H1 (cell line): Measurements from ENCODE around the gene ABHD10. TPM values are rescaled to one million over a fixed set of nuclear protein-coding genes. Genes with fewer than 3 reads are reported as not detected.

Experiments
- EP300 ChIP-seq, 2 experiments: IDR thresholded peaks; 1 replicate in 1 of 2; 2 replicates in 1 of 2; pipeline ENCODE4 v1.6.1; 2011 to 2012; ENCODE audit warnings: low read depth in 2 of 2, low read length in 2 of 2, mild to moderate bottlenecking in 2 of 2, borderline replicate concordance in 1 of 2, inconsistent platforms in 1 of 2, moderate library complexity in 1 of 2
- FOSL1 ChIP-seq: IDR thresholded peaks from 2 replicates; pipeline ENCODE4 v1.6.1; 2011; ENCODE audit warnings: mild to moderate bottlenecking, low read depth, low read length, moderate library complexity; ENCODE audit not compliant: insufficient read depth
- SP1 ChIP-seq: IDR thresholded peaks from 2 replicates; pipeline ENCODE4 v1.6.1; 2011; ENCODE audit warnings: low read depth, low read length
- SP2 ChIP-seq: IDR thresholded peaks from 2 replicates; pipeline ENCODE4 v1.6.1; 2012; ENCODE audit warnings: mild to moderate bottlenecking, low read length, inconsistent platforms
- TAF1 ChIP-seq: IDR thresholded peaks from 2 replicates; pipeline ENCODE4 v1.6.1; 2011; ENCODE audit warnings: mild to moderate bottlenecking, low read depth, low read length
- ZNF274 ChIP-seq: IDR thresholded peaks from 2 replicates; pipeline ENCODE4 v1.7.0; 2012; ENCODE audit warnings: low read length, borderline replicate concordance; ENCODE audit errors: extremely low read depth
- polyA plus RNA-seq, 7 experiments: library from polyadenylated mRNA; depleted of rRNA in 3 of 7; stranded (reverse) in 5 of 7; unstranded in 2 of 7; fragments of >200 nt in 5 of 7; fragments of 200-250 nt in 2 of 7; gene quantifications; 1 replicate in 5 of 7; 2 replicates in 1 of 7; 4 replicates in 1 of 7; pipeline versions ENCODE4 v1.2.1 to v1.2.3, GENCODE V29; 2011 to 2013; ENCODE audit warnings: missing spikeins in 2 of 7, mixed read lengths in 2 of 7
- total RNA-seq: library from RNA; stranded (reverse); fragmentation: NEBNext Ultra II Directional; extraction: Animal tissue kit (Norgen Biotek cat#: 25700); gene quantifications from 2 replicates; pipeline ENCODE4 v1.2.1, GENCODE V29; 2021

Gene ABHD10
- total and polyA plus RNA-seq, 2 of the 8 experiments (the other 6 are each of a cell fraction or from before 2014, with no cell fraction given), result 10.9 to 24.6 TPM

GRCh38 chr3:112027142-112027541 is 48.3 kb downstream of the ABHD10 start (continued):
- TF ChIP-seq EP300 (IDR thresholded peaks at IDR 0.05; ENCODE audit: borderline replicate concordance in 1 of 2, low read depth in 2 of 2, low read length in 2 of 2) (no peak), ZNF274 (no peak), FOSL1 (no peak), SP1 (no peak), TAF1 (no peak), SP2 (no peak)
